RPMI8226 (cell line): ENCODE data around the gene PECR.

Experiments
- DNase-seq: peaks from one replicate; pipeline ENCODE4 v3.0.0-alpha.2; 2015

The PECR gene

DNA sequence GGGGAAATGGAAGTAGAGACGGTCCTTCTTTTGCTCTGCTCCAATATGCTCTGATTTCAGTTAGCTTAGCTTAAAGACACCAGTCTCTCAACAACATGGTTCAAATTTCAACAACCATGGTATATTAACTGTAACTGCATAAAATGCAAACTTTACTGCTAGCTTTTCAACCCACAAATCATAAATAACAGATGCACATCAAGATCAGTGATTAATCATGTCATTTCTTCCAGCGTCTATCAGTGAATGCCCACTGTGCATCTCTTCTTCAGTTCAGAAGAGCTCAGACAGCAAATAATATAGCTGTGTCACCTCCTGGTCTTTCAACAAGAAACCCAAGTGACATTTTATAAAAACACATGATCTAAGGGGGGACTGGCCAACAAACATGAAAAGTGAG lies 12.6 kb downstream of the PECR start:
- no peak for DNase-seq

DNA sequence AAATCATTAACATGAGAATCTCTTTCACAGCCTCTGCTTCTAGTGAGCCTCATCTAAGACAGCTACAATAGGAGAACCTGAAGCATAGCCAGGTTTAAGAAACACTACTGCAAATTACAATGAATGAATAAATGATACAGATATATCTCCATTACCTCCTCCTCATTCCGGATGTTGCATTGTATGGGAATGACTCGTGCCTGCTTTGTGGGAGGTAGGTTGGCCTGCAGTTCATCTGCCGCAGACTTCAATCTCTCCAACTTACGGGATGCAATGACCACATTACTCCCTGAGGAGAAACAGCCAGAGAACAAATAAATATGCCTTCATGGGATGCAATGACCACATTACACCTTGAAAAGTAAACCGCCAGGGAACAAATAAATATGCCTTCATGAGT lies 15.4 kb downstream of the PECR start:
- no peak for DNase-seq

DNA sequence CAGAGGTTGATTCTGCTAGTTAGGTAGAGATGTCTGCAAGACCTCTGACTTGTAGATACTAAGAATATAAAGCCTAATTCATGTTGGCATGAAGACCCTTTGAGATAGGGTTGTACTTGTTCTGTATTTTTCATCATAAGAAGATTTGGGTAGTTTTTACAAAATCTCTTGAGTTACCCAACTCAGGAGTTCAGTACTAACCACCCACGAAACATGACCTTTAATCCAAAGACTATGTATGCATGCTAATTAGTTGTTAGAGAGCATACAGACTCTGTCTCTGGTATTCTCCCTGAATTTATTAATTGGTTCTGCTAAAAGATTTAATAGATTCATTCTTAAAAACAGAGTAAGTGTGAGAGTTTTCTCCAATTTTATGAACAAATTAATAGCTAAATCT lies 16.9 kb downstream of the PECR start:
- no peak for DNase-seq

DNA sequence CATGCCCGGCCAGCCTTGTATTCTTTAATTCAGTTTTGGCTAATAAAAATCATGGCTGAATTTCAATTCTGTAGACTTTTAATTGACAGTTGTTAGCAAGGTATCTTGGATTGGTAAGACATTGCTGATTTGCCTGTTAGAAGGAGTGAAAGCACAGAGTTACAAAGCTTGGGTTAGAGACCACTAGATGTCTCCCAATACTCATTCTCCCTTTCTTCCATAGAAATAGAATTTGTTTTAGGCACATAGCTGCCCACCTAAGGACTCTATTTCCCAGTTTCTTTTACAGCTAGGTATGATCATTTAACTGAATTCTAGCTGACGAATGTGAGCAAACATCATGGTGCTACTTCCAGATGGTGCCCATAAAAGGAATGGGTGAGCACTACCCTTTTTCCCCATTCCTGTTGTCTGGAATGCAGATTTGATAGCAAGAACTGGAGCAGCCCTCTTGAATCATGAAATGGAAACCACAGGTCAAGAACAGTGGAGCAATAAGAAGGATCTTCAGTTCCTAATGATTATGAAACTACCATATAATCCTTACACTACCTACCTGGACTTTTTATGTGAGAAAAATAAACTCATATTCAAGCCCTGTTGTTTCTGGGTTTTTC lies 17.5 kb downstream of the PECR start:
- DNase-seq = no peak

DNA sequence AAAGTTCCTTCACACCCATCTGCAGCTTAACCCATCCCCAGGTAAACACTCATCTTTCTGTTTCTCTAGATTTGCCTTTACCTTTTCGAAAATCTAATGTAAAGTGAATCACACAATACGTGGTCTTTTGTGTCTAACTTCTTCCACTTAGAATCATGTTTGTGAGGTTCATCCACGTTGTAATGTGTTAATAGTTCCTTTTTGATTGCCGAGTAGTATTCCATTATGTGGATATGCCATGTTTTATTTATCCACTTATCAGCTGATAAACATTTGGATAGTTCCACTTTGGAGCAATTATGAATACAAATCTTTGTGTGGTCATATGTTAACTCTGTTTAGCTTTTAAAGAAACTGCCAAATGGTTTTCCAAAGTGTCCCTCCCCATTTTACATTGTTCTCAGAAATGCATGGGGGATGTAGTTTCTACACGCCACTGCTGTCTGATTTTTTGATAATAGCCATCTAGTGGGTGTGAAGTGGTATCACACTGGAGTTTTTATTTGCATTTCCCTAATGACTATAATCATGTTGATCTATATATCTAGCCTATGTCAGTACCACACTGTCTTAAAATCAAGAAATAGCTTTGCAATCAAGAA lies 22.3 kb downstream of the PECR start:
- DNase-seq = no peak

DNA sequence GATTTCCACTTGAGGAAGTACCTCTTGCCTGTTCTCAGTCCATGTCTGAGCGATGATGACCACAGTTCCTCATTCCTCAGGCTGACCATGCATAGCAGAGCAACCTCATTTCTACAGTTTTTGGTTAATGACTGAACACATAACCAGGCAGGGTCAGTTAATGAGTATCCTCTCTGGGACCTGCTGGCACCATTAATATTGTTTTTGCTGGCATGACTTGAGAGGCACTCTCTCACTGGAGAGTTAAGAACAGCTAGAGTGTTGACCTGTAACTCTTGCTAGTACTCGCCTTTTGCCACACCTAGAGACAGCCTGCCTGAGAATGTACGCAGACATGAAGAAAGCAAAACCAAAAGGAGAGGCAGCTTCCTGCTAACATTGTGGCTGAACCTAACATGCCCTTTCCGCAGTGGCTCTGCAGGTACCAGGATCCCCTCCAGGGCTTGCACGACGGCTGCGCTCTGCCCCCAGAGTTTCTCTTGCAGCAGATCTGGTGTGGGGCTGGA lies 23.9 kb downstream of the PECR start:
- DNase-seq = no peak

DNA sequence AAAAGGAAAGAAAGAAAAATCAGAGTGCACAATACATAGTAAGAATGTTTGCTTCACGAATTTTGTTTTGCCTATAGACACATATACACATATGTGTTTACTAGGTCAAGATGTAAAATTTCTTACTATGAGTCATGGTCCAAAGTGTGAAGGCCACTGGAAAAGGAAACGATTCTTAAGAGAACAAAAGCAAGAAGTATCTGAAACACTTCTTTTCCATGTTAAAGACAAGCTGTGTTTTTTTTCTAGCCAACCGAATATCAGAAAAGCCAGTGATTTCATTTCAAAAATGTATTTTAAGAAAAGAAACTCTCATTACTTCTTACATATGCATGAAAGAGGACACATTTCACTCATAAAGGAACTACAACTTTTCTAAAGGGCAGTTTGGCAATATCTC lies 24.9 kb downstream of the PECR start:
- DNase-seq = no peak

DNA sequence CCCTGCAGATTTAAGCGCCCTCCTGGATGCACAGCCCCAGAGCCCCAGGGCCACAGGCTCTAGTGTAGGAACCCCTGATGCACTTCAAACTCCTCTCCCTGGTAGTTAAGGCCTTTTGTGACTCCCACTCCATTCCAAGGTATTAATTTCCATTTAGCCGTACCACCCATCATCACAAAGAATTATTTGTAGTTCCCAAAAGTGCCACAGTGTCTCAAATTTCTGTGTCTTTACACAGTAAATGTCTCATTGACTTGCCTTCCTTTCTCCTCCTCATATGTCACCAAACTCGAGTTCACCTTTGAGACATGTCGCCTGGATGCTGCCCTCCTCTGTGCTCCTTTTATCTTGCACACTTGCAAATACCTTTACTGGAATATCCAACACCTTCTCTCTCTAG lies 25.9 kb downstream of the PECR start:
- no peak for DNase-seq

DNA sequence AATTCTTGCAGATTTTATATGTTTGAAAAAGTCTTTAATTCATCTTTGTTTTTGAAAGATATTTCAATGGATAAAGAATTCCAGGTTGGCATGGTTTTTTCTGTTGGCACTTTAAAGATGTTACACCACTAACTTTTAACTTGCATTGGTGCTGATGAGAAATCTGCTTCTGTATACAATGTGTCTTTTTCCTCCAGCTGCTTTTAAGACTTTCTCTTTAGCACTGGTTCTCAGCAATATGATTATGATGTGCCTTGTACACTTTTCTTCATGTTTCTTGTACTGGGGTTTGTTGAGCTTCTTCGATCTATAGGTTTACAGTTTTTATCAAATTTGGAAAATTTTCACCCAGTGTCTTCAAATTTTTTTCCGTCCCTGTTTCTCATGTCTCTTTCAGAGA lies 29.2 kb downstream of the PECR start:
- no peak for DNase-seq

DNA sequence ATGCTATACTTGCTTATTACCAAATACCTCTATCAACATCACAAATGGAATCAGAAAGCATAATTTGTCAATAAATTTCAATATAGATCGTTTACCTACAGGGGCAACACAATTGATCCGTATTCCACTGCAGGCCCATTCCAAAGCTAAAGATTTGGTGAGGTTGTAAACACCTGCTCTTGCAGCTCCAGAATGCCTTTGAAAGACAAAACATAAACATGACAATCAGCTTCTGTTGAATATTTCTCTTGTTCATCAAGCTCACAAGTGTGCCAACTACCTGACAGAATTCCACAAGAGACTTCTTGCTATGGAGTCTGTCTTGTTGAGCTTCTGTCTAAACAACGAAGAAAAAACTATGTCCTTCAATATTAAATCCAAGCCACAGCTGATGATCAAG lies 30.3 kb downstream of the PECR start:
- no peak for DNase-seq

DNA sequence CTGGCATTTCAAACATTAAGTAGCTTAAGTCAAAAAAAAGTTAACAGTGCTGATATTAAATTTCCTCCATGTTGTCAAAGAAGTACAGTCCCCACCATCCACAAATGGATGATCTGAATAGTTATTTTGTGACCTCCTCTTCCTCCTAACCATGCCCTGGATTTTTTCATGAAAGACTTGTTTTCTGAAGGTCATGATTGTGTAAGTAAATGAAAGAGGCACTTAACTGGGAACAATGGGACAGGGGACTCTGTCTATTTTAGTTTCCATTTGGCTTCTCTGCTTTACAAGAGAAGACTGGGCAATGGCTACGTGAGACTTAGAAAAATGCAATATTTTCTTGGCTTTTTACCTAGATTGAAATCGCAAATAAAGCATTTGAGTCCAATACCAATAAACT lies 32.2 kb downstream of the PECR start:
- no peak for DNase-seq

DNA sequence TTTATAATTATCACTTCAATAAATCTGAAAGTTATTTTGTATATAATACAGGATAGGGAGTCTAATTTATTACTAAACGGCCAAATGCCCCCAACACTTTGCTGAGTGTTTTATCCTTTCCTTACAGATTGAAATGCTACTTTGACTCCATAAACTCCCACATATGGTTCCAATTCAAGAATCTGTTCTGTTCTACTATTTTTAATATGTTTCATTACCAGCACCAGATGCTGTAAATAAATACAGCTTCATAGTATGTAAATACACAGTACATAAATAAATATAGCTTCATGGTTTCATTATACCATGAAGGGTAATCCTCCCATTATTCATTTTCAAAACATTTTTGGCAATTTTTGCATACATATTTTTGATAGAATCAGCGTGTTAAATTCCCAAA lies 34.2 kb downstream of the PECR start:
- DNase-seq = no peak

DNA sequence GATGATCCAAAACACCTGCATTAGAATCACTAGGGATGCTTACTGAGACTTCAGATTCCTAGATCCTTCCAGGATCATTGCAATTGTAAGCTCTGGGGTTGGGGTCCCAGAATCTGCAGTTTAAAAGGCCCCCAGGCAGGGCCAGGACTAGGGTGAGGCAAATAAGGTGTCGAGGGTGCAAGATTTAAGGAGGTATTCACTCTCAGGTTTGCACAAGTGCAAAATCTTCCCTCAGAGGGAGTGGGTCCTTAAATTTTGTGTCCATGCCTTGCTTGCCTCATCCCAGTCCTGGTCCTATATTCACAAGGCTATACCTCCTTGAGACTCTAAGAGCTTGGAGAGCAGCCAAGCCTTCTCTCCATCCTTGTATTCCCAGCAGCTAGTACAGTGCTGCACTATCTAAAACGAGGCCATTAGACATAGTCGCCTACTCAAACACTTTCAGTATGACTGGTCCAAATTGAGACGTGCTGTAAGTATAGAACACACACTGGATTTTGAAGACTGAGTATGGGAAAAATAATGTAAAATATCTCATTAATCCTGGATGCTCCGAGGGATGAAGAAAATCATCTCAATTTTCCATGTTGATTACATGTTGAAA lies 36.6 kb downstream of the PECR start:
- no peak for DNase-seq

DNA sequence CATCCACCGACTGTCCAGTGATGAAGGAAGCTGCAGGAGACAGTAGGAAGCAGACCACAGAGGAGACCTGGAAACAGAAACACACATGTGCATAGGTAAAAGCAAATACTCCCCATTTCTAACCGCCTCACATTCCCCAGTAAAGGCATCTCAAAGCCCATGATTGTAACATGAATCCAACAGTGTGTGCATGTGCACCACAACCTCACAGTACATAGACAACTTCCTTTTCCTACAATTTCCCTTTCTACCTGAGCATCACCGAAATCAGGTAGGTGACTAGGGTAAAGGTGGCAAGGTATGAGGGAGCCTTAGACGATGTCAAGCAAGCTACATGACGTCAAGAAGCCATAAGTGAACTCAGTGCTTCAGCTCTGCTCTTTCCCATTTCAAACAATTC lies 37.7 kb downstream of the PECR start:
- no peak for DNase-seq

DNA sequence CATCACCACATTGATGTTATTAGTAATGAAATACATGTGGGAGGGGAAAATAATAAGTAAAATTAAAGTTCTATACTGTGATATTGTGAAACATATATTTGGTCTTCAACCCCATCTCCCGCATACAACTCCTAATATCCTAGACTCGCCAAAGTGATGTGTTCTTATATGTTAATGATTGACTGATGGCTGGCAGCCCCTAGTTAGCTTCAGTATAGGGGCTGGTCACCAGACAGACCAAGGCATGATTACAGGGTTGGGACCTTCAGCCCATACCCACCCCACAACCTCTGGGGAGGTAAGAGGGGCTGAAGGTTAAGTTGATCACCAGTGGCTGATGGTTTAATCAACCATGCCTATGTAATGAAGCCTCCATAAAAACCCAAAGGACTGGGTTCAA lies 40.2 kb downstream of the PECR start:
- DNase-seq = no peak

DNA sequence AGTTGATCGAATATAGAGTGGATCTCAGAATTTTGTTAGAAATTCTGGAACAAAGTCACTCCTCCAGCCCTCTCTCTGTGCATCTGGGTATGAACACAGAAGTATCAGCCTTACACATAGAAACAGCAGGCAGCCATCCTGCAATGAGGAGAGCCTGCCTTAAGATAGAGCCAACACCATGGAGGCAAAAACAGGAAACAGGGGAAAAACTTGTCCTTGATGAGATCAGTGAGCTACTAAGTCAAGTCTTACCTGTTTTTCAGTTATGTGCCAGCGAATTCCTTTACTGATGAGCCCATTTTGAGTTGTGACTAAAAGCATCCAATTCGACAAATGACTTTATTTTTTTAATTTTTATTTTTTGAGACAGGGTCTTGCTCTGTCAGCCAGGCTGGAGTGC lies 41.7 kb downstream of the PECR start:
- DNase-seq = no peak

DNA sequence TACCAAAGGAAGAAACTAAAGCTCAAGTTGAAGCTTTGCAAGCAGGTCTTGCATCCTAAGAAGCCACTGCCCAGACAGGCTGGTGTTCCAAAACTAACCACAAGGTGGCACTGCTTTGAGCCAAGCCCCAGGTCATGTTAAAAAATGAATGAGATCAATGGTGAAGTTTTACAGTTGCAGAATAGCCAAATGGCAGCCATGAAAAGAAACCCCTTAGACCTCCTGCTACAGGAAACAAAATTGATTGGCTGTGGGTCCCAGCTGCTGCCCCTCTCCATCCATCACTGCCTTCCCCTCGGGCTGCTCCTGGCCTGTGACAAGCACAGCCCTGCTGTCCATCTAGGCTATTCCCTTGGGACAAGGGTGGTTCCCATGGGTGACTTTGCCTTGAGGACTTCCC lies 47.5 kb downstream of the PECR start:
- DNase-seq = peak; percentile 65

DNA sequence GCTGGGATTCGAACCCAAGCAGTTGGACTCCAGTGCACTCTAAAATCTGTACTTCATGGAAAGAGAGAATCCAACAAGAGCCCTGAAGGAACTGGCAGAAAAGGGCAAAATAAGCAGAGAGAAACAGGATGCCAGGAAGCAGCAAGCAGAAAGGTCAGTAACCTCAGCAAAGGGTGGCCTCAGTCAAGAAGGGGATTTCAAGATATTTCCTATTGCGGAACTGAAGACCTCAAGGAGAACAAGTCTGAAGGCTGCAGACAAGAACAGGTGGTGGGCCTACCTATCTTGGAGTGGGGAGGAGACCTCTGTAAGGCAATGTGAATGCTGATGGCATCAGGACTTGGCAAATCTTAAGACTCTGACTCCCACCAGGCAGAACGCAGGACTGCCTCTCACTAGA lies 48.2 kb downstream of the PECR start:
- no peak for DNase-seq

DNA sequence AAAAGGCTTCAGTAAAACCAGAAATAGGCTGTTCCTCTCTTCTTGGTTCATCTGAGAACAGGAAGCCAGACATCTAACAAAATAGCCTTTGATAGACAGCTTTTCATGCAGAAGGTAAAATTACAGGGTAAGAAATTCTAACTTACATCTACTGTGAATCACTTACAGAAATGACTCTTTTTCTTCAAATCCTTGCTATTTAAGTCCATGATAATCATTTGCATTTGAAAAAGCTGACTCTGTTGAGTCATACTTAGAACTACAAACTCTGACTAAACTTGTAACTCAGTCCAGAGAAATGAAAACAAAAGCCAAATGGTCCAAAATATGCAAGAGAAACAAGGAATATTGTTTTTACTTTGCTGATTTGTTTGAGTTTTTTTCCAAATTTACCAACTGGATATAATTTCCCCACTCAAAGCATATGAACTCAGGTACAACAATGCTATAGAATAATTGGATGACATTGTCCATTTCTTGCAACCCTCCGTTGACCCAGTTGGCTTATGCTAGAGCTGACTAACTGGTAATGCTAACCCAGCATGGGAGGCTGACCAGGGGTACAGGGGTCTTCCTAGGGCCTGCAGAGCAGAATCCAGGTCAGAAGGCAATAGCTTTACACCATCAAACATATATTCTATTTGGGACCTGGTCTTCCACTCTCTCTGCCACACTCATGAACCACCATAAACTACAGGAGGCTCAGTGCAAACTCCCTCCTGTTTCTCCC lies 49.5 kb downstream of the PECR start:
- no peak for DNase-seq

DNA sequence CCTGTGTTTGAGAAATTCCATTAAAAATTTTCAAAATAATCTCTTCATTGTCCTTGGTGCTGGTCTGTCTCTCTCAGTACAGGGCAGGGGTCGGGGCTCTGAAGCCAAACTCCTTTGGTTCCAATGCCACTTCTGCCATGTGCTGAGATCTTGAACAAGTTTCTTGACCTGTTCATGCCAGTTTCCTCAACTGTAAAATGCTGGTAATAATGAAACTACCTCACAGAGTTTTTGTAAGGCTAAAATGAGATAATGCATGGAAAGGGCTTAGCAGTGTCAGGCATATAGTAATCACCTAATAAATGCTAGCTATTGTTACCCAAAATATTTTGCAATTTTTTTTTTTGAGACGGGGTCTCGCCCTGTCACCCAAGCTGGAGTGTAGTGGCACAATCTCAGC lies 51.4 kb downstream of the PECR start:
- no peak for DNase-seq

DNA sequence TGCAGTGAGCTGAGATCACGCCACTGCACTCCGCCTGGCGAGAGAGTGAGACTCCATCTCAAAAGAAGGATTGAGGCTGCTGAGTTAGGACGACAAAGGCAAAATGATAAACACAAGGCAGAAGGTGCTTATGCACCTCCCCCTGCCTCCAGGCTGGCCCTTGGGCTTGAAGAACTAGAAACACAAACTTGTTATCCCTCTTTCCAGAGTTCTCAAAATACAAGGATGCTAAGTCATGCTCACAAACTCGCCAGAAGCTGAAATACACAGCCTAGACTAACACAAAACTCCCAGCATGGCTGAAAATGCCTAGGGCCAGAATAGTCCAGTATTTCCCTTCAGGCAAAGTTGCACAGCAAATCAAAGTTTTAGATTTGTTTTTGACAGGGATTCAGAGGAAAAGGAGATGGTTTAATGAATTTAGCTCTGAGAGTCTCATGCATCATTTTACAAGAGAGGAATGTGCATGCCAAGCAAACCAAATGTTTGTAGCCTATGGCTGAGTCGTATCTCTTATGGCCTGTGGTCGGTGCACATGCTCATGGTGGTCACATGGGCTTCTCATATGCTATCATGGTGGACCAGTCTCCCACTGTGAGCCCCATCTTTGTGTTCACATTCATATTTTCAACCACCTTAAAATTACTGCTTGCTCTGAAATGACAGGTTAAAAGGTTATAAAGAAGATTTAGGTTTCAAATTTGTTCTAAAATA lies 52.0 kb downstream of the PECR start:
- no peak for DNase-seq

DNA sequence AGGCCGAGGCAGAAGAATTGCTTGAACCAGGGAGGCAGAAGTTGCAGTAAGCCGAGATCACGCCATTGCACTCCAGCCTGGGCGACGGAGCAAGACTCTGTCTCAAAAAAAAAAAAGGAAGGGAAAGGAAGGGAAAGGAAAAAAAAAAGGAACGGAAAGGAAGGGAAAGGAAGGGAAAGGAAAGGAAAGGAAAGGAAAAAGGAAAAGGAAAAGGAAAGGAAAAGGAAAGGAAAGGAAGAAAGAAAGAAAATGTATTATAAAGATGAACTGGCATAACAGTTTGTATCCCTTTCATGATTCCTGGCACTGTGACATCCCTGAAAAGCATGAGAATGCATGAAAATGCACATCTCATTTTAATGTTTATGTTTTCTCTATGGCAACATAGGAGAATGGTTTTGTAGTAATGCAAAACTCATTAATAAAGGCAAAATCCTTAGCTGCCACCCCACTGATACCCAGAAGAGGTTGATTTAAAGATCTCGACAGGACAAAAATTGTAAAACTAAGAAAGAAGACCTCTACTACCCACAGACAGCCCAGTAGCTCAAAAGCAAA lies 56.8 kb downstream of the PECR start:
- no peak for DNase-seq

DNA sequence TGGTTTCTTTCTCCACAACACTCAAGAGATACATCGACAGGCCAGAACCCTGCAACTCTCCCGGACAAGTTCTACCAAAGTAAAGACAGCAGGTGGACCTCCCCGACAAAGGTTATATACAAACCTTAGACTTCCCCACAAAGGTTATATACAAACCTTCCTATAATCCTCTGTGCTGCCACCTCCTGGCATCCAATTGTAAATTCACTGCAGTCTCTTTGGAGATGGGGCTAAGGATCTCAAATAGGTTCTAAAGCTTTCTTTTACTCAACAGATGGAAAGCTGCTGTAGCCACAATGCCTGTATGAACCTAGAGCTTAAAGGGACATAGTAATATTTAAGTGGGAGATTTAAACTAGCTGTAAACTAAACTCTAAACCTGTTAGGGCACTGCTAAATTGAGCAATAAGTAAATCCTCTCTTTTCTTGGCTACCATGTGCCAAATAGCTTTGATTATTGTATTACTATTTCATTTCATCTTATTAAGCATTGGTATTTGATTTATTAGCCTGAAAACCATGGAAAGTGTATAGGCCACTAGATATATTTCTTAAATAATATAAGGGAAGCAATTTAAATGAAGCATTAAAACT lies 58.5 kb downstream of the PECR start:
- peak; percentile 54 for DNase-seq
